SK-N-MC (cell line): ENCODE measurements around the gene NEURL3.

Experiments
- EZH2 ChIP-seq: fragments of 200-600 bp; sonication (generic); IDR thresholded peaks from one replicate; pipeline ENCODE4 v1.6.1; 2017; ENCODE audit warnings: antibody characterized with exemption
- POLR2AphosphoS5 ChIP-seq: IDR thresholded peaks from 2 replicates; pipeline ENCODE4 v1.6.1; 2012; ENCODE audit warnings: mild to moderate bottlenecking, low read depth, low read length, borderline replicate concordance

DNA sequence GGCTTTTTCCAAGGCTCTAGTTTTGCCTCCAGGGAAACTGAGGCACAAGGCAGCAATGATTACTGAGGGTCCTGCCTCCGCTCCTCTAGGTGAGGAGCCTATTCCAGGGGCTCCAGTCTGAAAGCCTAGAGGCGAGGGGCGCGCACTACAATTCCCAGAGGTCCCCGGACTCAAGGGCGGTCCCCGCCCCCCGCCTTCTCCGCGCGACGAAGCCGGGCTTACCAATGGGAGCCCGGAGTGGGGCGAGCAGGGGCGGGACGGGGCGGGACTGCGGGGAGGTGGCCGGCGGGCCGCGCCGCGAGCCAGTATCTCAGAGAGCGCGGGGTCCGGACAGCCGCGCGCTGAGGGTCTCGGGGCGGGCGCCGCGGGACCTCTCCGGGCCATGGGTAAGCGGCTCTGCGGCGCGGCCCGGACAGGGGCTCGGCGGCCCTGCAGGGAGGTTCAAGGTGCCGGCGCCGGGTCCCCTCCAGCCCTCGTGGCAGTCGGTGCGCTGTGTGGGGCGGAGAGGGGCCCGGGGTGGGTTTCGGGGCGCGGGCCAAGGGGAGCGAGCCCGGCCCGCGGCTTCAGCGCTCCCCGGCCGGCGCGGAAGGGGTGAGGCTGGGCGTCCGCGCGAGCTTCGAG is 31.4 kb upstream of the NEURL3 start, which contains the start of gene ARID5A:
- TF ChIP-seq POLR2AphosphoS5 (peak; percentile 66; the same call in 1 of the 2 replicates), EZH2 (no peak)
